Measurements from ENCODE around the gene SNRPB2.

GRCh38 chr20:16752901-16753300 is 23.1 kb downstream of the SNRPB2 start:
- TF ChIP-seq CTCF (IDR thresholded peaks at IDR 0.05) (no peak), POLR2A (IDR thresholded peaks at IDR 0.05) (no peak)
